ENCODE measurements around the gene ZFYVE26. TPM values are rescaled to one million over a fixed set of nuclear protein-coding genes. Genes with fewer than 3 reads are reported as not detected.
"Not testable (repeated sequence)": the region's sequence is repeated elsewhere in the genome, so short reads cannot be mapped to it uniquely, and the experiment has no call there.

Gene ZFYVE26
- total RNA-seq, 2 experiments from 2014 or later, result 11.7 to 12.1 TPM

DNA sequence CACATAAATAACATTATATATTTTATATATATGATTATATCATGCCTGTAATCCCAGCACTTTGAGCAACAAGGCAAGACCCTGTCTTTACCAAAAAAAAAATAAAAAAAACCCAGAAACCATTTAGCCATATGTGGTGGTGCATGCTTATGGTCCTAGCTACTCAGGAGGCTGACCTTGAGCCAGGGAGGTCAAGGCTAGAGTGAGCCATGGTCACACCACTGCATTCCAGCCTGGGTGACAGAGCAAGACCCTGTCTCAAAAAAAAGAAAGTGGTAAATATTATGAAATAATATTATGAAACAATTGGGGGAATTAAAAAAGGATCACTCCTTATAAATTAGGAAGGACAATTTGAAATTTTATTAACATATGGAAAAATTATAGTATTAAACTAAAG, 19.2 kb upstream of the ZFYVE26 start:
- no peaks in the 10 kb centered on the region for H3K27me3 Mint-ChIP-seq (ENCODE audit: low read depth)
- H3K36me3 Mint-ChIP-seq (ENCODE audit: low read depth), result peaks cover 2% of the 10 kb centered on the region
- H3K9me3 Mint-ChIP-seq, result no peaks in the 10 kb centered on the region
- no peaks in the 10 kb centered on the region for H3K4me1 Mint-ChIP-seq (ENCODE audit: low read depth)
- no peak overlapping the region for H3K27ac Mint-ChIP-seq
- no peak for DNase-seq
- H3K4me3 Mint-ChIP-seq, result no peak overlapping the region
- CTCF ChIA-PET, result interaction anchor here (0.6 to 1.1 kb wide), 3 partner anchors 31 to 847 kb away, joined by 3 to 9 read pairs (median 3); no protein-coding TSS in a partner anchor
- intact Hi-C loops (cut with micrococcal nuclease), result loop anchor here (5.0 kb wide), 1 partner anchor 982 kb away; no protein-coding TSS in a partner anchor

DNA sequence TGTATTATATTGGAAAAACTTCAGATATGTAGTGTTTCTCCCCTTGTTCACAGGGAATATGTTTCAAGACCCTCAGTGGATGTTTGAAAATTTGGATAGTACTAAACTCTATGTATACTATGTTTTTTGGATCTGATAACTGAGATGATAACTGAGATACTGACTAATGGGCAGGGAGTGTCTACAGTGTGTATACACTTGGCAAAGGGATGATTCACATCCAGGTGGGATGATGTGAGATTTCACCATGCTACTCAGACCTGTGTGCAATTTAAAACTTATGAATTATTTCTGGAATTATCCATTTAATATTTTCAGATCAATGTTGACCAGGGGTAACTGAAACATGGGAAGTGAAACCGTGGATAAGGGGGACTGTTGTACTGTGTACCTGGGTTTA, 17.0 kb upstream of the ZFYVE26 start:
- no peaks in the 10 kb centered on the region for H3K9me3 Mint-ChIP-seq
- DNase-seq, result no peak
- H3K4me1 Mint-ChIP-seq (ENCODE audit: low read depth), result no peaks in the 10 kb centered on the region
- peaks cover 9% of the 10 kb centered on the region for H3K36me3 Mint-ChIP-seq (ENCODE audit: low read depth)
- H3K27ac Mint-ChIP-seq, result no peak overlapping the region
- H3K4me3 Mint-ChIP-seq, result no peak overlapping the region
- no peaks in the 10 kb centered on the region for H3K27me3 Mint-ChIP-seq (ENCODE audit: low read depth)
- CTCF ChIA-PET, result interaction anchor here (1.2 kb wide), 1 partner anchor 17 kb away, joined by 3 read pairs; the partner anchor contains the start of gene ZFYVE26
- intact Hi-C loops (cut with micrococcal nuclease), result no loop called here

DNA sequence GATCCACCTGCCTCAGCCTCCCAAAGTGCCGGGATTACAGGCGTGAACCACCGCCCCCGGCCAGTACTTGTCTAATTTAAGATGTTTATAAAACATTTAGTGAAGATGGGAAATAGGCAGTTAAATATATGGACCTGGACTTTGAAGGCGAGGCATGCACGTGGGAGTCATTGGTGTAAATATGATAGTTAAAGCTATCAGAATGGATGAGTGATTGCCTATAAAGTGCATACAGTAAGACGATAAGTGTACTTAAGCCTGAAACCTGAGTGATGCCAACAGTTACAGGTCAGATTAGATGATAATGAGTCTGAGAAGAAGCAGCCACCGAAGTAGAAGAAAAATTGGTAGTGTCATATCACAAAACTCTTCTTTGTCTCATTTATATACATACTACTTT, 14.7 kb upstream of the ZFYVE26 start:
- no peak for DNase-seq
- CTCF ChIA-PET, result no interaction called here
- intact Hi-C loops (cut with micrococcal nuclease), result no loop called here
- Mint-ChIP-seq H3K27ac (no peak overlapping the region), H3K36me3 (ENCODE audit: low read depth) (peaks cover 23% of the 10 kb centered on the region), H3K9me3 (no peaks in the 10 kb centered on the region), H3K4me3 (no peak overlapping the region), H3K4me1 (ENCODE audit: low read depth) (no peaks in the 10 kb centered on the region), H3K27me3 (ENCODE audit: low read depth) (no peaks in the 10 kb centered on the region)

DNA sequence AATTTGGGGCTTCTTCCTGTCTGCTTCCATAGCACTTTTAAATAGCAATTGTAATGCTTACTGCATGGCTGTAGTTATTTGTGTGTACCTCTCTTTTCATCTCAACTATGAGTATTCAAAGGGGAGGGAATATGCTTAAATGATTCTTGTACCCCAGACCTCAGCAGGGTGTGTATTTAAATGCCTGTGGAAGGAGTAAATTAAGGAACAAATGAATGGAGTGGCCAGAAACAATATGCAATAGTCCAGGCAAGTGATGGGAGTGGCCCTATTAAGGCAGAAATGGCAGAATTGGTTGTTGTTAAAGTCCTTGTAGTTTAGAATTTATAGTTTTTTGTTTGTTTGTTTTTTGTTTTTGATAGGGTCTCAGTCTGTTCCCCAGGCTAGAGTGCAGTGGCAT, 4.7 kb upstream of the ZFYVE26 start:
- no peak overlapping the region for H3K27ac Mint-ChIP-seq
- CTCF ChIA-PET, result interaction anchor here (0.6 to 0.8 kb wide), 2 partner anchors 94 to 113 kb away, joined by 3 read pairs; no protein-coding TSS in a partner anchor
- H3K27me3 Mint-ChIP-seq (ENCODE audit: low read depth), result no peaks in the 10 kb centered on the region
- H3K4me1 Mint-ChIP-seq (ENCODE audit: low read depth), result peaks cover 31% of the 10 kb centered on the region
- no peak for DNase-seq
- peak overlapping the region; percentile 99 for H3K4me3 Mint-ChIP-seq
- no peaks in the 10 kb centered on the region for H3K9me3 Mint-ChIP-seq
- intact Hi-C loops (cut with micrococcal nuclease), result no loop called here
- H3K36me3 Mint-ChIP-seq (ENCODE audit: low read depth), result peaks cover 5% of the 10 kb centered on the region

DNA sequence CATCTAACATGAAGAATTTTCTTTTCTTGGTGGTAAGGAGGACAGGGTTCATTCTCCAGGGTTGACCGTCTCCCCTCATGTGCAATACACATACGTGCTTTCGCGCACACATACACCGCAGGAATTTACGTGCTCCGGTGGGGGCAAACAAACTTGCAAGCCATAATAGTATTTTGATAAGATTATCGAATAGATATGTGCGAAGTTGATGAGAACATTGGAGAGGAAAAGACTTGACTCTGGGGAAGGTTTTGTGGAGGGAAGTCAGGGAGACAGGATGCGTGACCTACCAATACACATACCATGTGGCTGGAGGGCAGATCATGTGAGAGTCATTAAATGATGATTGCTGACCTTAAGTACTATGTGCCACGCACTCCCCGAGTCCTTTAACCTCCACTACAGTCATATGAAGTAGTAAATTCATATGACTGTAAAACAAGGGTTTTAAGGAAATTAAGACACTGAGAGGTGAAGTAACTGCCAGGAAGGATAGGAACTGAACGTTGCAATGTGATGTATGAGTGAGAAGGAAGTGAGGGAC, 4.1 kb upstream of the ZFYVE26 start:
- H3K27ac Mint-ChIP-seq, result peak overlapping the region; percentile 97
- CTCF ChIA-PET, result interaction anchor here (0.8 kb wide), 1 partner anchor 114 kb away, joined by 3 read pairs; no protein-coding TSS in a partner anchor
- peak; percentile 36 for DNase-seq

DNA sequence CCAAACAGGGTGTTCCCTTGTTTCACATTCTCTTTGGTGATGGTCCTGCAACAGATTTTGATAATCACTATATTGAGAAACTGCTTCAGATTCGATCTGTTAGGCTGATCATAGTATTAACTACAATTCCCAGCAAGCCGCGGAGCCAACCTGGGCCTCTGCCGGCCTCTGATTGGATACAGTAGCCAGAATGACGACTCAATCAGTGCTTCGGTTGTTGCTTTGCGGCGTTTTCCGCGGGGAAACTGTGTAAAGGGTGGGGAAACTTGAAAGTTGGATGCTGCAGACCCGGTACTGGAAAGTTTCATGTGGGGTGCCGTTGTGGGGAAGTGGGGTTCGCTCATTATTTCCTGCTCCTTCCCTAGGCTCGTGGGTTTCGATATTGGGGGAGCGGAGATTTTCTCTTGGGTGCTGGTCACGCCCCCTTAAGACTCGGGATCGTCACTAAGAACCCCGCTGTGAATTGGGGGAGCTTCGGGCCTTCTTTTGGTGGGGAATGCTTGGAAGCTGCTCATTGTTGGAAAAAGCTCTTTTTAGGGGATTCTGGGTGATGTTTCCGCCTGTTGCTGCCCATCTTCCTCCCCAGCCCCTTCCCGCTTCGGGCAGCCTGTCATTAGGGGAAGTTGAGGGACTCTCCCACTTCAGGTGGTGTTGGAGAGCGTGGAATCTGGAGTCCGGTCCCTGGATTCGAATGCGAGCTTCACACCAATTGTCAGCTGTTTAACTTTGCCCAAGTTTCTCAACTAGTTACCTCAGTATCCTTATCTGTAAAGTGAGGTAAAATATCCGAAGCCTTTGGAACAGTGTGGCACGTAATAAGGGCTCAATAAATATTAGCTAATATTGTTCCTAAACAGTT, 3.4 kb upstream of the ZFYVE26 start, which contains the start of gene RAD51B:
Gene RAD51B, plus strand, starts transcription at position 217 of the 859 bp plus-strand sequence.
- Mint-ChIP-seq H3K27me3 (ENCODE audit: low read depth) (no peaks in the 10 kb centered on the region), H3K27ac (peak within 1 kb of the TSS; percentile 97), H3K36me3 (ENCODE audit: low read depth) (peaks cover 1% of the 10 kb centered on the region), H3K4me1 (ENCODE audit: low read depth) (peaks cover 42% of the 10 kb centered on the region), H3K4me3 (peak within 1 kb of the TSS; percentile 99), H3K9me3 (no peaks in the 10 kb centered on the region)
- CTCF ChIA-PET, result interaction anchor here (0.7 to 0.8 kb wide), 2 partner anchors 25 to 114 kb away, joined by 3 read pairs; no protein-coding TSS in a partner anchor
- DNase-seq, result peak; percentile 93
- intact Hi-C loops (cut with micrococcal nuclease), result loop anchor here (2.0 to 5.0 kb wide), 5 partner anchors 217 to 1373 kb away; partner anchors contain the start of genes EXD2, PALS1 and PIGH

More for the DNA sequence above, 4.1 kb upstream of the ZFYVE26 start:
- Mint-ChIP-seq H3K4me1 (ENCODE audit: low read depth) (peaks cover 35% of the 10 kb centered on the region), H3K36me3 (ENCODE audit: low read depth) (peaks cover 3% of the 10 kb centered on the region), H3K27me3 (ENCODE audit: low read depth) (no peaks in the 10 kb centered on the region), H3K4me3 (peak overlapping the region; percentile 99), H3K9me3 (no peaks in the 10 kb centered on the region)
- intact Hi-C loops (cut with micrococcal nuclease), result no loop called here

DNA sequence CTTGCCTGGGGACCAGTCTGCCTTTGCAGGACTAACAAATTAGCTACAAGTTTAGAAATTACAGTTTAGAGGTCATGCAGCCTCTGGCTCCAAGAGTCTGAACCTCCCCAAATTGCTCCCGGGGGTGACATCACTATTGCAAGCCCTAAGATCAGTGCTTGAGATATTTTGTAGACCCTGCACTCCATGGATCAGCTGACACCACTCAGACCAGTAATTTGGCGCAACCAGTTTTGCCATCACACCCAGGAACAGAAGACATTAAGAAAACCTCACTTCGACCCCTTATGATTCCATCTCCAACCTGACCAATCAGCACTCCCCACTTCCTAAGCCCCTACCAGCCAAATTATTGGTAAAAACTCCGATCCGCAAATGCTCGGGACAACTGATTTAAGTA, 2.1 kb upstream of the ZFYVE26 start:
- CTCF ChIA-PET, result interaction anchor here (1.4 kb wide), 1 partner anchor 970 kb away, joined by 3 read pairs; no protein-coding TSS in a partner anchor
- Mint-ChIP-seq H3K4me3 (peak overlapping the region; percentile 99), H3K4me1 (ENCODE audit: low read depth) (peaks cover 48% of the 10 kb centered on the region), H3K27ac (peak overlapping the region; percentile 2)
- not testable (repeated sequence) for H3K9me3 Mint-ChIP-seq; H3K27me3 Mint-ChIP-seq (ENCODE audit: low read depth); DNase-seq; H3K36me3 Mint-ChIP-seq (ENCODE audit: low read depth)
- intact Hi-C loops (cut with micrococcal nuclease), result loop anchor here (2.0 to 5.0 kb wide), 5 partner anchors 216 to 1374 kb away; partner anchors contain the start of genes EXD2, PALS1 and PIGH

DNA sequence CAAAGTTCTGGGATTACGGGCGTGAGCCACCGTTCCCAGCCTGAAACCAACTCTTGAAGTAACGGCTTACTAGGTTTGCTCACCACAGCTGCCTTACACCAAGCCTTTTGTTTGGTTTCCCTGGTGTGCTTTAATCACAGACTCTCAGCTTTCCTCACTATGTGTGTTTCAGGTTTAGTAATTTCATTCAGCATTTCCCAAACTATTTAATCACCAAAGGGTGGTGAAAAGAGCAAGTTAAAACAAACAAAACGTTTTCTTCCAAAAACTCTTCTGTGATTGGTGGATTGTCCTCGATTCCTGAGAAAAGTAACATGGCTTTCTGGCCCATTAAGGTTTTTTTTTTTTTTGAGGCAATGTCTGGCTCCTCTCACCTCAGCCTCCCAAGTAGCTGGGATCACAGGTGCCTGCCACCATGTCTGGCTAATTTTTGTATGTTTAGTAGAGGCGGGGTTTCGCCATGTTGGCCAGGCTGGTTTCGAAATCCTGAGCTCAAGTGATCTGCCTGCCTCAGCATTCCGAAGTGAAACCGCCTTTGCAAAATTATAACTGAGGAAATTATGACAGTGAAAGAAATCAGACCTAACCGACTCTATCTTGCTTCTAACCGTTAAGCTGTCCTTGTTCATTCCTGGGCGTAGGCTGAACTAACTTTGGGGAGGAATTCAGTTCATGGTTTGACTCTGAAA, 1.5 kb upstream of the ZFYVE26 start:
- H3K4me3 Mint-ChIP-seq, result peak overlapping the region; percentile 99
- intact Hi-C loops (cut with micrococcal nuclease), result loop anchor here (2.0 to 5.0 kb wide), 6 partner anchors 216 to 1374 kb away; partner anchors contain the start of genes EXD2, PALS1 and PIGH
- no peaks in the 10 kb centered on the region for H3K27me3 Mint-ChIP-seq (ENCODE audit: low read depth)
- DNase-seq, result no peak
- CTCF ChIA-PET, result interaction anchor here (0.7 to 1.4 kb wide), 2 partner anchors 971 to 972 kb away, joined by 3 to 6 read pairs; no protein-coding TSS in a partner anchor
- no peaks in the 10 kb centered on the region for H3K9me3 Mint-ChIP-seq
- no peak overlapping the region for H3K27ac Mint-ChIP-seq
- H3K4me1 Mint-ChIP-seq (ENCODE audit: low read depth), result peaks cover 46% of the 10 kb centered on the region
- H3K36me3 Mint-ChIP-seq (ENCODE audit: low read depth), result peaks cover 2% of the 10 kb centered on the region

DNA sequence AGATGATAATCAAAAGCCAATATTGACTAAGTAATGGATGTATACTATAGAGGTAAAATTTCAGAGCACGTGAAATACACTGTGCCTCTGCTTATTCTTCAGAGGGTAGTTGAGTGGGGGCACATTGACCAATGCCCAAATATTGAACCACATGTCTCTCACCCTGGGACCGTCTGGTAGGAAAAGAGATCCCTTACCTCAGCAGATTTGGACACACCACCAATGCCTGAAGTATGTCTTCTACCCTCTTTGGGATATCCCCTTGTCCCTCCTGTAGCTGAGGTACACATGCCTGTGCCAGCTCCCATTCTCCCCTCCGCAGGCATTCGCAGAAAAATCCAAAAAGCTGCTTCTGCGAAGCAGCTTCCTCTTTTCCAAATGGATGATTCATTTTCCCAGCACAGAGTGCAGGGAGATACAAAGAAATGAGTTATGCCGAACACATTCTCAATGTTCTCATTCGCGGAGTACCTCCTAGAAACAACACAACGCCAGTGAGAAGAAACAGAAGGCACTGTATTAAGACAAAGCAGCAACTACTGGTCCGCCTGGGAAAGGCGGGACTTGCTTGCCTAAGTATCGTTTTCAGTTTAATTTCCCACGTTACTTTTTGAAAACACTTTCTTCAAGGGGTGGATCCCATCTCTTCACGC, 691 bp downstream of the ZFYVE26 start:
- CTCF ChIA-PET, result interaction anchor here (0.6 to 1.6 kb wide), 2 partner anchors 11 to 18 kb away, joined by 3 to 5 read pairs; no protein-coding TSS in a partner anchor

DNA sequence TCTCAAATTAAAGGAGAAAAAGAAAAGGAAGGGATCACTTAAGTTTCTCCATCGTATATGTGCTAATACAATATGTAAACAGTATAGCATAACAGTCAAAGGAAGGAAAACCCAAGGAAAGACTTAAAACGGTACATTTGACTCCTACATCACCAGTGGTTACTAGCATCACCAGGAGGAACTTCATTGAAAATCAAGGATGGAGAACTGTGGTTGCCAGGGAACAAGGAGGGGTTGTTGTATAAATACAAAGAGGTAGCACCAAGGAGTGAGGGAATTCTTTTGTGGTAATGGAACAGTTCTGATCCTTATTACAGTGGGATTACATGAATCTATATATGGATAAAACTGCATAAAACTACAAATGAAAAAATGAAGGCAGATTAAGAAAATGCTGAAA, 1.6 kb downstream of the ZFYVE26 start:
- no peak for DNase-seq
- Mint-ChIP-seq H3K36me3 (ENCODE audit: low read depth) (peaks cover 3% of the 10 kb centered on the region), H3K9me3 (no peaks in the 10 kb centered on the region), H3K27ac (no peak overlapping the region), H3K4me1 (ENCODE audit: low read depth) (peaks cover 37% of the 10 kb centered on the region), H3K27me3 (ENCODE audit: low read depth) (no peaks in the 10 kb centered on the region), H3K4me3 (peak overlapping the region; percentile 95)
- intact Hi-C loops (cut with micrococcal nuclease), result loop anchor here (5.0 kb wide), 4 partner anchors 213 to 1377 kb away; partner anchors contain the start of genes EXD2 and PIGH
- CTCF ChIA-PET, result no interaction called here

More for the DNA sequence above, 691 bp downstream of the ZFYVE26 start:
- peaks cover 3% of the 10 kb centered on the region for H3K36me3 Mint-ChIP-seq (ENCODE audit: low read depth)
- intact Hi-C loops (cut with micrococcal nuclease), result loop anchor here (1.0 to 5.0 kb wide), 9 partner anchors 120 to 1377 kb away; partner anchors contain the start of genes ARG2, ATP6V1D, EXD2 and PIGH
- H3K4me1 Mint-ChIP-seq (ENCODE audit: low read depth), result peaks cover 41% of the 10 kb centered on the region
- no peaks in the 10 kb centered on the region for H3K9me3 Mint-ChIP-seq
- DNase-seq, result no peak
- no peak overlapping the region for H3K27ac Mint-ChIP-seq
- H3K27me3 Mint-ChIP-seq (ENCODE audit: low read depth), result no peaks in the 10 kb centered on the region
- H3K4me3 Mint-ChIP-seq, result peak overlapping the region; percentile 95

DNA sequence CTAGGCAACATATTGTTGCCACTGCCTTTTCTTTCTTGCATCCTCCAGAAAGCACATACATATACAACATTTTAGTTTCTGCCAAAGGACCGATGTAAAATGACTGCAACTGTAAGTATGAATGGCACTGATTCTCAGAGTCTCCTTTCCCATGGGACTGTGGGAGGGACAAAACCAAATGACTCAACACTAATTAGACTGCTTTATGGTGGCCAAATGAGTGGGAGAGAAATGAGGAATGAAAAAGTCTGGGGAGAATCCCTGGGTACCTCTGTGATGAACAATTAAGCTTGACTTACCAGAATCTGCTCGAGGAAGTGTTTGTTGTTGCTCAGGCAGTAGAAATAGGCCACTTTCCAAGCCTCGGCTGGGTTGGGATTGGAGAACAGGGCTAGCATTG, 10.1 kb downstream of the ZFYVE26 start:
- DNase-seq, result no peak
- Mint-ChIP-seq H3K27me3 (ENCODE audit: low read depth) (no peaks in the 10 kb centered on the region), H3K36me3 (ENCODE audit: low read depth) (peaks cover 11% of the 10 kb centered on the region), H3K27ac (no peak overlapping the region), H3K4me1 (ENCODE audit: low read depth) (peaks cover 3% of the 10 kb centered on the region), H3K4me3 (no peak overlapping the region), H3K9me3 (no peaks in the 10 kb centered on the region)
- intact Hi-C loops (cut with micrococcal nuclease), result no loop called here
- CTCF ChIA-PET, result no interaction called here
